ENCODE results near the gene BPHL.
"Not testable (repeated sequence)": the region's sequence is repeated elsewhere in the genome, so short reads cannot be mapped to it uniquely, and the experiment has no call there.

Gene BPHL

GRCh38 chr6:3124667-3125066 lies 6.2 kb downstream of the BPHL start:
- DNase-seq: no peak

- DNase-seq: no peak
These were observed 7.3 kb downstream of the BPHL start for GRCh38 chr6:3125815-3126214.

- DNase-seq: no peak
These were observed 10.0 kb downstream of the BPHL start for GRCh38 chr6:3128356-3129108.

GRCh38 chr6:3131695-3132094 lies 13.2 kb downstream of the BPHL start:
- no peak for DNase-seq

GRCh38 chr6:3133515-3133914 lies 15.0 kb downstream of the BPHL start:
- DNase-seq: no peak

- no peak for DNase-seq
These were observed 17.3 kb downstream of the BPHL start for GRCh38 chr6:3135668-3136291.

GRCh38 chr6:3136292-3137011 lies 17.9 kb downstream of the BPHL start:
- DNase-seq: no peak

GRCh38 chr6:3137057-3137777 lies 18.7 kb downstream of the BPHL start:
- peak; percentile 47 for DNase-seq

- not testable (repeated sequence) for DNase-seq
These were observed 19.4 kb downstream of the BPHL start for GRCh38 chr6:3137873-3138272.

- peak; percentile 43 for DNase-seq
These were observed 19.8 kb downstream of the BPHL start for GRCh38 chr6:3138341-3138740.

GRCh38 chr6:3139090-3139903 lies 20.8 kb downstream of the BPHL start:
- DNase-seq: peak; percentile 73

GRCh38 chr6:3140201-3140600 lies 21.7 kb downstream of the BPHL start:
- DNase-seq: no peak

- DNase-seq: no peak
These were observed 24.0 kb downstream of the BPHL start for GRCh38 chr6:3142536-3142935.

- DNase-seq: no peak
These were observed 24.6 kb downstream of the BPHL start for GRCh38 chr6:3143158-3143557.

GRCh38 chr6:3144571-3144970 lies 26.1 kb downstream of the BPHL start:
- DNase-seq: no peak

- DNase-seq: no peak
These were observed 29.6 kb downstream of the BPHL start for GRCh38 chr6:3147914-3148757.

- no peak for DNase-seq
These were observed 33.2 kb downstream of the BPHL start for GRCh38 chr6:3151691-3152090.

- DNase-seq: no peak
These were observed 34.2 kb downstream of the BPHL start for GRCh38 chr6:3152689-3153088.

GRCh38 chr6:3155416-3155815 lies 36.9 kb downstream of the BPHL start:
- not testable (repeated sequence) for DNase-seq

- DNase-seq: not testable (repeated sequence)
These were observed 37.9 kb downstream of the BPHL start for GRCh38 chr6:3156184-3157130.
